H9 (cell line): ENCODE data around the gene EXOSC10. TPM values are rescaled to one million over a fixed set of nuclear protein-coding genes. Genes with fewer than 3 reads are reported as not detected.

ENCODE experiments used
- DNase-seq: peaks from one replicate; pipeline ENCODE4 v3.0.0-alpha.2; 2017
- H2AFZ ChIP-seq: one replicate; pipeline ENCODE4 v1.6.1; 2013; ENCODE audit warnings: mild to moderate bottlenecking, low read length, control low read depth, moderate library complexity
- H2AK5ac ChIP-seq: 2 replicates; pipeline ENCODE4 v1.6.1; 2013; ENCODE audit warnings: low read length, control low read depth, mixed read lengths; ENCODE audit not compliant: insufficient read length
- H2BK120ac ChIP-seq: one replicate; pipeline ENCODE4 v1.6.1; 2013; ENCODE audit warnings: low read depth, mild to moderate bottlenecking, low read length, control low read depth, inconsistent platforms; ENCODE audit not compliant: poor library complexity, severe bottlenecking
- H2BK12ac ChIP-seq: 2 replicates; pipeline ENCODE4 v1.6.1; 2013; ENCODE audit warnings: low read length, control low read depth, mixed read lengths, low read depth; ENCODE audit not compliant: insufficient read length
- H2BK15ac ChIP-seq: 2 replicates; pipeline ENCODE4 v1.6.1; 2013; ENCODE audit warnings: low read depth, low read length, control low read depth
- H2BK20ac ChIP-seq: one replicate; pipeline ENCODE4 v1.6.1; 2013; ENCODE audit warnings: low read depth, mild to moderate bottlenecking, low read length, control low read depth, inconsistent platforms; ENCODE audit not compliant: poor library complexity, severe bottlenecking
- H2BK5ac ChIP-seq: 2 replicates; pipeline ENCODE4 v1.6.1; 2013; ENCODE audit warnings: low read length, control low read depth, mixed read lengths; ENCODE audit not compliant: insufficient read length
- H3K14ac ChIP-seq: 2 replicates; pipeline ENCODE4 v1.6.1; 2013; ENCODE audit warnings: low read length, control low read depth; ENCODE audit not compliant: insufficient read depth
- H3K18ac ChIP-seq: 2 replicates; pipeline ENCODE4 v1.6.1; 2013; ENCODE audit warnings: low read depth, mild to moderate bottlenecking, mixed read lengths, low read length, control low read depth; ENCODE audit not compliant: insufficient read length
- H3K23ac ChIP-seq: 2 replicates; pipeline ENCODE4 v1.6.1; 2013; ENCODE audit warnings: low read length, control low read depth, mixed read lengths, low read depth; ENCODE audit not compliant: insufficient read length
- H3K23me2 ChIP-seq: 2 replicates; pipeline ENCODE4 v1.6.1; 2013; ENCODE audit warnings: low read depth, mild to moderate bottlenecking, mixed read lengths, low read length, control low read depth; ENCODE audit not compliant: insufficient read length, poor library complexity, severe bottlenecking
- H3K27ac ChIP-seq: 2 replicates; pipeline ENCODE4 v1.5.1; 2013; ENCODE audit warnings: low read length, control low read depth, mixed read lengths, low read depth; ENCODE audit not compliant: insufficient read length
- H3K27me3 ChIP-seq: 2 replicates; pipeline ENCODE4 v1.6.1; 2013; ENCODE audit warnings: low read length, control low read depth, inconsistent platforms; ENCODE audit not compliant: insufficient read depth
- H3K4ac ChIP-seq: 2 replicates; pipeline ENCODE4 v1.6.1; 2013; ENCODE audit warnings: low read depth, mild to moderate bottlenecking, control low read depth, inconsistent platforms, low read length, moderate library complexity
- H3K4me1 ChIP-seq: 2 replicates; pipeline ENCODE4 v1.6.1; 2013; ENCODE audit warnings: low read length, control low read depth, inconsistent platforms; ENCODE audit not compliant: insufficient read depth
- H3K4me2 ChIP-seq: 2 replicates; pipeline ENCODE4 v1.6.1; 2013; ENCODE audit warnings: low read length, control low read depth, mixed read lengths; ENCODE audit not compliant: insufficient read length, insufficient read depth
- H3K56ac ChIP-seq: 2 replicates; pipeline ENCODE4 v1.6.1; 2013; ENCODE audit warnings: low read depth, mild to moderate bottlenecking, mixed read lengths, low read length, control low read depth; ENCODE audit not compliant: insufficient read length
- H3K79me1 ChIP-seq: 2 replicates; pipeline ENCODE4 v1.6.1; 2013; ENCODE audit warnings: low read depth, mild to moderate bottlenecking, moderate library complexity, low read length, control low read depth, inconsistent platforms; ENCODE audit not compliant: insufficient read depth, poor library complexity, severe bottlenecking
- H3K79me2 ChIP-seq: 2 replicates; pipeline ENCODE4 v1.6.1; 2013; ENCODE audit warnings: low read length, control low read depth, inconsistent platforms; ENCODE audit not compliant: insufficient read depth
- H3K9ac ChIP-seq: 2 replicates; pipeline ENCODE4 v1.6.1; 2013; ENCODE audit warnings: low read length, control low read depth, mixed read lengths; ENCODE audit not compliant: insufficient read length; ENCODE audit errors: extremely low read depth
- H3K9me3 ChIP-seq: one replicate; pipeline ENCODE4 v1.6.1; 2013; ENCODE audit warnings: low read depth, low read length, inconsistent platforms; ENCODE audit not compliant: control insufficient read depth
- H3T11ph ChIP-seq: one replicate; pipeline ENCODE4 v1.6.1; 2013; ENCODE audit warnings: mild to moderate bottlenecking, low read length, control low read depth, inconsistent platforms
- H4K20me1 ChIP-seq: one replicate; pipeline ENCODE4 v1.6.1; 2013; ENCODE audit not compliant: control insufficient read depth, insufficient read length, insufficient read depth
- H4K5ac ChIP-seq: 2 replicates; pipeline ENCODE4 v1.6.1; 2013; ENCODE audit warnings: low read depth, mild to moderate bottlenecking, mixed read lengths, low read length, control low read depth; ENCODE audit not compliant: insufficient read length
- H4K8ac ChIP-seq: replicated peaks from 2 replicates; pipeline ENCODE4 v1.6.1; 2013; ENCODE audit warnings: low read length, control low read depth, mixed read lengths, low read depth; ENCODE audit not compliant: insufficient read length
- H4K91ac ChIP-seq: 2 replicates; pipeline ENCODE4 v1.6.1; 2013; ENCODE audit warnings: low read depth, mild to moderate bottlenecking, moderate library complexity, mixed read lengths, low read length, control low read depth; ENCODE audit not compliant: insufficient read length
- H3K27ac Mint-ChIP-seq, 3 experiments: 2 replicates in 2 of 3; 3 replicates in 1 of 3; pipeline ENCODE4 v1.8.0; 2020 to 2021; ENCODE audit warnings: mixed read lengths in 3 of 3, mild to moderate bottlenecking in 1 of 3, moderate library complexity in 1 of 3
- H3K27me3 Mint-ChIP-seq: 2 replicates; pipeline ENCODE4 v1.8.0; 2021; ENCODE audit warnings: low read depth, mild to moderate bottlenecking, moderate library complexity, mixed read lengths
- H3K36me3 Mint-ChIP-seq, 3 experiments: 2 replicates in 2 of 3; 3 replicates in 1 of 3; pipeline ENCODE4 v1.8.0; 2020 to 2021; ENCODE audit warnings: low read depth in 3 of 3, mixed read lengths in 3 of 3; ENCODE audit not compliant: insufficient read depth in 1 of 3
- H3K4me1 Mint-ChIP-seq, 2 experiments: 2 replicates each; pipeline ENCODE4 v1.8.0; 2020; ENCODE audit warnings: mixed read lengths in 2 of 2
- H3K4me3 Mint-ChIP-seq, 2 experiments: 2 replicates in 1 of 2; 3 replicates in 1 of 2; pipeline ENCODE4 v1.8.0; 2020 to 2021; ENCODE audit warnings: mild to moderate bottlenecking in 2 of 2, mixed read lengths in 2 of 2, moderate library complexity in 1 of 2
- H3K9me3 Mint-ChIP-seq, 2 experiments: 2 replicates in 1 of 2; 3 replicates in 1 of 2; pipeline ENCODE4 v1.8.0; 2020; ENCODE audit warnings: mild to moderate bottlenecking in 2 of 2, mixed read lengths in 2 of 2, moderate library complexity in 1 of 2
- WGBS: extraction: QIAGEN DNeasy Blood & Tissue Kit; methylation state at CpG from one replicate; pipeline ENCODE4 v1.1.7; 2013; ENCODE audit warnings: missing lambda C conversion rate, low lambda C conversion rate, mixed read lengths; ENCODE audit not compliant: insufficient read length; ENCODE audit errors: extremely low coverage; 5-methylcytosine and 5-hydroxymethylcytosine counted together
- total RNA-seq: library from RNA; stranded (reverse); gene quantifications from 2 replicates; pipeline ENCODE4 v1.2.1, GENCODE V29; 2021
- TF ChIP-seq, protein P1 (sequence below): fragments of 200-600 bp; sonication (generic); conservative IDR thresholded peaks from 3 replicates; pipeline ENCODE4 v1.8.0; 2021; ENCODE audit warnings: antibody characterized with exemption, mild to moderate bottlenecking

EXOSC10 gene
- total RNA-seq, 1 experiment from 2014 or later: 83.4 TPM

DNA sequence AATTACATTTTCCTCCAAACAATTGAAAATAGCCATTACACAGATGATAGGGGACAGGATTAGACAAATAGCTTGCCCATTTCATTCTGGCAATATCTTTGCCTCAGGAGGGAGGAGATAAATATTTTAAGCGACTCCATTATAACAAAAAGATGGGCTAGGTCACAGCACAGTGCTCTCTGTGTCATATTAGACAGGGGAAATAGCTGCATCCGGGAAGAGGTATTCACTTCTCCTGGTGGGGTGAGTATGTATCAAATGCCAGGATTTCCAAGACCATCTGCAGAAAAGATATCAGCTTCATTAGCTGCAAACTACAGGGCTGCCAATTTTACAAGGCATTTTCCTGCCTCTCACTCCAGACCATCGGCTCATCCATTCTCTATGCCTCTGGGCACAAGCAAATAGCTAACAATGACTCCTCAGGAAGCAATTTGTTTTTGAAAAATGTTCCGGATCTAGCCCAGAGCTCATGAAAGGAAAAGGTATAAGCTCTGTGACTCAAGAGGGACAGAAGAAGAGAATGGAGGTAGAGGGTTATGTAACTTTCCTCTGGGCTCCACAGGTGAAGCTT is 47.6 kb upstream of the EXOSC10 start:
- H3K4ac ChIP-seq: no peak overlapping the region
- H2BK5ac ChIP-seq: no peak overlapping the region
- H3K14ac ChIP-seq: no peak overlapping the region
- no peak overlapping the region for H3K27ac ChIP-seq
- 0 out of 2 replicates have a peak, but pooled peaks cover 3% of the 10 kb centered on the region for H3K4me1 ChIP-seq
- Mint-ChIP-seq H3K9me3 (no peaks in the 10 kb centered on the region), H3K27ac (peak overlapping the region in 1 of 3 experiments; percentile 74; a peak in 3 of 7 replicates), H3K36me3 (peaks cover 32 to 69% (median 46%) of the 10 kb centered on the region in 3 experiments; a peak in 6 of 7 replicates), H3K4me3 (no peak overlapping the region), H3K27me3 (no peaks in the 10 kb centered on the region), H3K4me1 (peaks cover 11 to 14% of the 10 kb centered on the region in 2 experiments)
- no peaks in the 10 kb centered on the region for H3K23me2 ChIP-seq
- no peaks in the 10 kb centered on the region for H4K20me1 ChIP-seq
- H3K4me2 ChIP-seq: no peak overlapping the region
- H4K91ac ChIP-seq: no peak overlapping the region
- H2BK15ac ChIP-seq: no peak overlapping the region
- H3K56ac ChIP-seq: no peak overlapping the region
- no peak overlapping the region for H3K9ac ChIP-seq
- WGBS: no CpG with 5 or more reads among the region's 4 CpGs
- no peaks in the 10 kb centered on the region for H3K9me3 ChIP-seq
- H2AK5ac ChIP-seq: no peak overlapping the region
- H4K8ac ChIP-seq: no peak overlapping the region
- H3K23ac ChIP-seq: no peak overlapping the region
- no peak overlapping the region for H2BK120ac ChIP-seq
- no peaks in the 10 kb centered on the region for H3K27me3 ChIP-seq
- no peak overlapping the region for H2BK12ac ChIP-seq
- H3K18ac ChIP-seq: no peak overlapping the region
- H3K79me2 ChIP-seq: no peaks in the 10 kb centered on the region
- H4K5ac ChIP-seq: no peak overlapping the region
- H2BK20ac ChIP-seq: no peak overlapping the region
- no peak overlapping the region for H3T11ph ChIP-seq
- H3K79me1 ChIP-seq: no peaks in the 10 kb centered on the region
- H2AFZ ChIP-seq: no peak overlapping the region
- no peak for DNase-seq
- TF ChIP-seq, protein P1, sequence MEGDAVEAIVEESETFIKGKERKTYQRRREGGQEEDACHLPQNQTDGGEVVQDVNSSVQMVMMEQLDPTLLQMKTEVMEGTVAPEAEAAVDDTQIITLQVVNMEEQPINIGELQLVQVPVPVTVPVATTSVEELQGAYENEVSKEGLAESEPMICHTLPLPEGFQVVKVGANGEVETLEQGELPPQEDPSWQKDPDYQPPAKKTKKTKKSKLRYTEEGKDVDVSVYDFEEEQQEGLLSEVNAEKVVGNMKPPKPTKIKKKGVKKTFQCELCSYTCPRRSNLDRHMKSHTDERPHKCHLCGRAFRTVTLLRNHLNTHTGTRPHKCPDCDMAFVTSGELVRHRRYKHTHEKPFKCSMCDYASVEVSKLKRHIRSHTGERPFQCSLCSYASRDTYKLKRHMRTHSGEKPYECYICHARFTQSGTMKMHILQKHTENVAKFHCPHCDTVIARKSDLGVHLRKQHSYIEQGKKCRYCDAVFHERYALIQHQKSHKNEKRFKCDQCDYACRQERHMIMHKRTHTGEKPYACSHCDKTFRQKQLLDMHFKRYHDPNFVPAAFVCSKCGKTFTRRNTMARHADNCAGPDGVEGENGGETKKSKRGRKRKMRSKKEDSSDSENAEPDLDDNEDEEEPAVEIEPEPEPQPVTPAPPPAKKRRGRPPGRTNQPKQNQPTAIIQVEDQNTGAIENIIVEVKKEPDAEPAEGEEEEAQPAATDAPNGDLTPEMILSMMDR: no peak
